Inflammatory macrophage treated with lipopolysaccharide for 1 hour (primary cell): ENCODE measurements around the gene PDXP.

Source experiments
- DNase-seq, 2 donors: peaks; one replicate each; pipeline ENCODE4 v3.0.0-alpha.2; 2020 to 2022

PDXP gene

GRCh38 chr22:37629928-37630327 is 28.6 kb upstream of the PDXP start:
- no peak for DNase-seq

- no peak for DNase-seq
Measured at GRCh38 chr22:37630839-37631435, 27.6 kb upstream of the PDXP start.

GRCh38 chr22:37631448-37632173 is 26.9 kb upstream of the PDXP start:
- no peak for DNase-seq

- DNase-seq = no peak
Measured at GRCh38 chr22:37632174-37633088, 26.1 kb upstream of the PDXP start.

GRCh38 chr22:37633089-37633624 is 25.4 kb upstream of the PDXP start:
- no peak for DNase-seq

- DNase-seq = peak; percentile 87 to 93
Measured at GRCh38 chr22:37633625-37634416, 24.7 kb upstream of the PDXP start.

- no peak for DNase-seq
Measured at GRCh38 chr22:37634417-37634924, 24.1 kb upstream of the PDXP start.

GRCh38 chr22:37635157-37635556 is 23.4 kb upstream of the PDXP start:
- DNase-seq = no peak

GRCh38 chr22:37636186-37636948 is 22.2 kb upstream of the PDXP start:
- peak in 1 of 2 donors; percentile 41 for DNase-seq

- no peak for DNase-seq
Measured at GRCh38 chr22:37636949-37637273, 21.6 kb upstream of the PDXP start.

- DNase-seq = peak; percentile 30 to 36
Measured at GRCh38 chr22:37638391-37639069, 20.0 kb upstream of the PDXP start.

- DNase-seq = peak in 1 of 2 donors; percentile 45
Measured at GRCh38 chr22:37639070-37639760, 19.3 kb upstream of the PDXP start, which contains the start of gene SH3BP1. Gene SH3BP1, plus strand, starts transcription at chr22:37639669. Its CDS starts 119 bp downstream, at chr22:37639788.

- peak; percentile 35 to 48 for DNase-seq
Measured at GRCh38 chr22:37639771-37640590, 18.5 kb upstream of the PDXP start.

- DNase-seq = no peak
Measured at GRCh38 chr22:37640591-37641560, 17.6 kb upstream of the PDXP start.

GRCh38 chr22:37641561-37641949 is 17.0 kb upstream of the PDXP start:
- DNase-seq = no peak

GRCh38 chr22:37643225-37643847 is 15.2 kb upstream of the PDXP start:
- DNase-seq = peak; percentile 49 to 97

GRCh38 chr22:37647317-37647716 is 11.2 kb upstream of the PDXP start:
- DNase-seq = no peak

GRCh38 chr22:37647928-37648327 is 10.6 kb upstream of the PDXP start:
- no peak for DNase-seq
